ENCODE measurements around the gene TENM3. TPM values are rescaled to one million over a fixed set of nuclear protein-coding genes. Genes with fewer than 3 reads are reported as not detected.

The TENM3 gene
- total and polyA plus RNA-seq, 2 donors from 2014 or later: 0.58 to 6.8 TPM

- intact Hi-C loops (cut with DNase I): no loop called here
- Histone ChIP-seq H3K36me3 (ENCODE audit: control insufficient read depth in 2 of 3, insufficient read depth in 3 of 3, low read length in 3 of 3) (no peaks in the 10 kb centered on the region), H3K4me1 (ENCODE audit: control insufficient read depth in 2 of 3, insufficient read depth in 2 of 3, low read depth in 1 of 3, low read length in 3 of 3) (no peaks in the 10 kb centered on the region), H3K9ac (ENCODE audit: low read length in 3 of 3) (no peak overlapping the region), H3K4me3 (ENCODE audit: low read length in 3 of 3) (no peak overlapping the region), H3K9me3 (ENCODE audit: control insufficient read depth in 2 of 3, insufficient read depth in 1 of 3, low read length in 3 of 3) (no peaks in the 10 kb centered on the region), H3K27ac (ENCODE audit: low read depth in 2 of 2, low read length in 2 of 2) (no peak overlapping the region), H3K27me3 (ENCODE audit: control insufficient read depth, insufficient read depth, low read length) (no peaks in the 10 kb centered on the region)
- TF ChIP-seq CTCF (IDR thresholded peaks at IDR 0.05; ENCODE audit: borderline replicate concordance, extremely low read depth, insufficient read depth): no peak
- FAIRE-seq (no peak), DNase-seq (no peak)
Measured at GRCh38 chr4:182629096-182629495, 385.9 kb downstream of the TENM3 start.

- H3K4me1 ChIP-seq (ENCODE audit: control insufficient read depth in 2 of 3, insufficient read depth in 2 of 3, low read depth in 1 of 3, low read length in 3 of 3): no peaks in the 10 kb centered on the region
- intact Hi-C loops (cut with DNase I): no loop called here
- no peak overlapping the region for H3K4me3 ChIP-seq (ENCODE audit: low read length in 3 of 3)
- TF ChIP-seq CTCF (IDR thresholded peaks at IDR 0.05; ENCODE audit: borderline replicate concordance, extremely low read depth, insufficient read depth): no peak
- FAIRE-seq (peak; percentile 13), DNase-seq (no peak)
- H3K27me3 ChIP-seq (ENCODE audit: control insufficient read depth, insufficient read depth, low read length): no peaks in the 10 kb centered on the region
- H3K9ac ChIP-seq (ENCODE audit: low read length in 3 of 3): no peak overlapping the region
- peaks cover 0 to 3% (median under 1%) of the 10 kb centered on the region in 3 donors for H3K9me3 ChIP-seq (ENCODE audit: control insufficient read depth in 2 of 3, insufficient read depth in 1 of 3, low read length in 3 of 3)
- H3K27ac ChIP-seq (ENCODE audit: low read depth in 2 of 2, low read length in 2 of 2): no peak overlapping the region
- H3K36me3 ChIP-seq (ENCODE audit: control insufficient read depth in 2 of 3, insufficient read depth in 3 of 3, low read length in 3 of 3): no peaks in the 10 kb centered on the region
Measured at GRCh38 chr4:182640491-182640890, 397.3 kb downstream of the TENM3 start.

GRCh38 chr4:182640932-182641331 lies 397.7 kb downstream of the TENM3 start:
- TF ChIP-seq CTCF (IDR thresholded peaks at IDR 0.05; ENCODE audit: borderline replicate concordance, extremely low read depth, insufficient read depth): no peak
- Histone ChIP-seq H3K4me3 (ENCODE audit: low read length in 3 of 3) (no peak overlapping the region), H3K27me3 (ENCODE audit: control insufficient read depth, insufficient read depth, low read length) (no peaks in the 10 kb centered on the region), H3K36me3 (ENCODE audit: control insufficient read depth in 2 of 3, insufficient read depth in 3 of 3, low read length in 3 of 3) (no peaks in the 10 kb centered on the region), H3K9me3 (ENCODE audit: control insufficient read depth in 2 of 3, insufficient read depth in 1 of 3, low read length in 3 of 3) (peaks cover 0 to 6% (median 5%) of the 10 kb centered on the region in 3 donors), H3K27ac (ENCODE audit: low read depth in 2 of 2, low read length in 2 of 2) (no peak overlapping the region), H3K4me1 (ENCODE audit: control insufficient read depth in 2 of 3, insufficient read depth in 2 of 3, low read depth in 1 of 3, low read length in 3 of 3) (no peaks in the 10 kb centered on the region), H3K9ac (ENCODE audit: low read length in 3 of 3) (no peak overlapping the region)
- intact Hi-C loops (cut with DNase I): no loop called here
- DNase-seq (no peak), FAIRE-seq (no peak)

- peak in 1 of 5 donors; percentile 3 for DNase-seq
- no peak for TF ChIP-seq CTCF (IDR thresholded peaks at IDR 0.05; ENCODE audit: borderline replicate concordance, extremely low read depth, insufficient read depth)
- Histone ChIP-seq H3K9me3 (ENCODE audit: control insufficient read depth in 2 of 3, insufficient read depth in 1 of 3, low read length in 3 of 3) (peaks cover 0 to 8% (median 5%) of the 10 kb centered on the region in 3 donors), H3K4me3 (ENCODE audit: low read length in 3 of 3) (no peak overlapping the region), H3K4me1 (ENCODE audit: control insufficient read depth in 2 of 3, insufficient read depth in 2 of 3, low read depth in 1 of 3, low read length in 3 of 3) (no peaks in the 10 kb centered on the region), H3K36me3 (ENCODE audit: control insufficient read depth in 2 of 3, insufficient read depth in 3 of 3, low read length in 3 of 3) (no peaks in the 10 kb centered on the region), H3K27ac (ENCODE audit: low read depth in 2 of 2, low read length in 2 of 2) (no peak overlapping the region), H3K9ac (ENCODE audit: low read length in 3 of 3) (no peak overlapping the region), H3K27me3 (ENCODE audit: control insufficient read depth, insufficient read depth, low read length) (no peaks in the 10 kb centered on the region)
- intact Hi-C loops (cut with DNase I): no loop called here
- FAIRE-seq: no peak
Measured at GRCh38 chr4:182642831-182643230, 399.6 kb downstream of the TENM3 start.
